NCI-H2227 (cell line): Measurements from ENCODE around the gene CCL8.

Experiments
- DNase-seq: peaks from one replicate; lab custom pipeline; 2025; ENCODE audit not compliant: unreplicated experiment; lab: John Stamatoyannopoulos, UW

Gene CCL8

GRCh38 chr17:34366529-34367107 is 47.4 kb downstream of the CCL8 start:
- DNase-seq = no peak

GRCh38 chr17:34367486-34368195 is 48.4 kb downstream of the CCL8 start:
- no peak for DNase-seq

GRCh38 chr17:34368196-34368945 is 49.1 kb downstream of the CCL8 start:
- no peak for DNase-seq

GRCh38 chr17:34368946-34369500 is 49.8 kb downstream of the CCL8 start:
- no peak for DNase-seq

- no peak for DNase-seq
These were observed 50.3 kb downstream of the CCL8 start for GRCh38 chr17:34369571-34369970.

- no peak for DNase-seq
These were observed 51.3 kb downstream of the CCL8 start for GRCh38 chr17:34370376-34370996.

- no peak for DNase-seq
These were observed 51.8 kb downstream of the CCL8 start for GRCh38 chr17:34370997-34371395.
